Cardiac muscle cell (in vitro differentiated cells and primary cell): ENCODE measurements around the gene SLC9A9. TPM values are rescaled to one million over a fixed set of nuclear protein-coding genes. Genes with fewer than 3 reads are reported as not detected.

Experiments
- DNase-seq, 2 donors: peaks; one replicate each; pipeline versions ENCODE4 v3.0.0 to v3.0.0-alpha.2; 2010 to 2017; ENCODE audit warnings: low read depth in 1 of 2, low spot score in 1 of 2
- H3K27ac ChIP-seq: fragments of 200-600 bp; sonication (generic); 2 replicates; pipeline ENCODE4 v1.5.1; 2016
- H3K27me3 ChIP-seq: fragments of 200-600 bp; sonication (generic); 2 replicates; pipeline ENCODE4 v1.6.0; 2016; ENCODE audit warnings: control low read depth
- H3K36me3 ChIP-seq: fragments of 200-600 bp; sonication (generic); 2 replicates; pipeline ENCODE4 v1.5.1; 2016; ENCODE audit warnings: control low read depth
- H3K4me1 ChIP-seq: fragments of 200-600 bp; sonication (generic); 2 replicates; pipeline ENCODE4 v1.8.1; 2017; ENCODE audit warnings: low read depth, mild to moderate bottlenecking, mixed run types
- H3K4me3 ChIP-seq: fragments of 200-600 bp; sonication (generic); 2 replicates; pipeline ENCODE4 v1.5.1; 2016; ENCODE audit warnings: mild to moderate bottlenecking
- H3K9me3 ChIP-seq: fragments of 200-600 bp; sonication (generic); 2 replicates; pipeline ENCODE4 v1.5.1; 2017; ENCODE audit warnings: low read depth, mild to moderate bottlenecking, control low read depth
- polyA plus RNA-seq: library from polyadenylated mRNA; unstranded; fragments of >200 nt; fragmentation: Nextera tagmentation; extraction: Ambion mirVana; gene quantifications from 2 replicates; pipeline ENCODE4 v1.2.1, GENCODE V29; 2016
- total RNA-seq: library from RNA; depleted of rRNA; stranded (reverse); fragments of >200 nt; gene quantifications from 2 replicates; pipeline ENCODE4 v1.2.3, GENCODE V29; 2016
- TF ChIP-seq, protein P1 (sequence below): IDR thresholded peaks from 2 replicates; pipeline ENCODE4 v1.5.1; 2012; ENCODE audit warnings: low read depth, mild to moderate bottlenecking, low read length

Gene SLC9A9
- total and polyA plus RNA-seq, 2 experiments from 2014 or later = 0.73 to 1.5 TPM

- TF ChIP-seq, protein P1, sequence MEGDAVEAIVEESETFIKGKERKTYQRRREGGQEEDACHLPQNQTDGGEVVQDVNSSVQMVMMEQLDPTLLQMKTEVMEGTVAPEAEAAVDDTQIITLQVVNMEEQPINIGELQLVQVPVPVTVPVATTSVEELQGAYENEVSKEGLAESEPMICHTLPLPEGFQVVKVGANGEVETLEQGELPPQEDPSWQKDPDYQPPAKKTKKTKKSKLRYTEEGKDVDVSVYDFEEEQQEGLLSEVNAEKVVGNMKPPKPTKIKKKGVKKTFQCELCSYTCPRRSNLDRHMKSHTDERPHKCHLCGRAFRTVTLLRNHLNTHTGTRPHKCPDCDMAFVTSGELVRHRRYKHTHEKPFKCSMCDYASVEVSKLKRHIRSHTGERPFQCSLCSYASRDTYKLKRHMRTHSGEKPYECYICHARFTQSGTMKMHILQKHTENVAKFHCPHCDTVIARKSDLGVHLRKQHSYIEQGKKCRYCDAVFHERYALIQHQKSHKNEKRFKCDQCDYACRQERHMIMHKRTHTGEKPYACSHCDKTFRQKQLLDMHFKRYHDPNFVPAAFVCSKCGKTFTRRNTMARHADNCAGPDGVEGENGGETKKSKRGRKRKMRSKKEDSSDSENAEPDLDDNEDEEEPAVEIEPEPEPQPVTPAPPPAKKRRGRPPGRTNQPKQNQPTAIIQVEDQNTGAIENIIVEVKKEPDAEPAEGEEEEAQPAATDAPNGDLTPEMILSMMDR = no peak
- Histone ChIP-seq H3K27ac (no peak overlapping the region), H3K4me3 (no peak overlapping the region), H3K9me3 (no peaks in the 10 kb centered on the region), H3K4me1 (peaks cover 5% of the 10 kb centered on the region), H3K27me3 (no peaks in the 10 kb centered on the region), H3K36me3 (no peaks in the 10 kb centered on the region)
- DNase-seq = peak in 1 of 2 donors; percentile 6
These were observed 621.5 kb downstream of the SLC9A9 start for GRCh38 chr3:143226678-143227291.

DNA sequence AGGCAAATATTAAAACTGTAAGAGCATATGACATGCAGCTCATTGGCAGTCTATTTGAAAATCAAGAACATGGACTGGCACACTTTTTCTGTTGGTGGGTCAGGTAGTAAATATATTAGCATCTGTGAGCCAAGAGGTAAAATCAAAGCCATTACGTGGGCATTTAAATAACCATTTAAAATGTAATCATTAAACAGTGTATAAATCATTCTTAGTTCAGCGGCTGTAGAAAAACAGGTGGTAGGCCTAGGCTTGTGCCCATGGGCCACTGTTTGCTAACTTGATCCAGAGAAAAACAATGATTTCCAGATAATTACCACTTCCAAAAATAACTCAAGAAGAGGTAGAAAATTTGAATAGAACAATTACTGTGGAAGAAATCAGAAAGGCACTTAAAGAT is 623.6 kb downstream of the SLC9A9 start:
- Histone ChIP-seq H3K36me3 (no peaks in the 10 kb centered on the region), H3K27ac (no peak overlapping the region), H3K4me3 (no peak overlapping the region), H3K27me3 (no peaks in the 10 kb centered on the region), H3K9me3 (no peaks in the 10 kb centered on the region), H3K4me1 (peaks cover 5% of the 10 kb centered on the region)
- no peak for DNase-seq
- TF ChIP-seq, protein P1 = no peak

DNA sequence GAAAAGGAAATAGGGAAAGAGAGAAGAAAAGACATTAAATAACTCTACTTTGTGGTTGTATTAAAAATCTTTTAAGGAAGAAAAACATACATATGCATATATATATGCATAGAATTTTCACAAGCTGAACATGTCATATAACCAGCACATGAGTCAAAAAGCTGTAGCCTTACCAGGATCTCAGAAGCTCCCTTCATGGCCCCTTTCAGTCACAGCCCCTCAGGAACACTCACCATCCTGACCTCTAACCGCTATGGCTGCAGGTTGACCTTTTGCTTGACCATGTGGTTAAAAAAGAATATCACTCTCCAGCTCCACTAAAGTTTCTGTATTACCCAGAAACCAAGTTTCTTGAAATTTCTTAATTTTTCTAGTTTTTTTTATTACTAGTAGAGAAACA is 625.3 kb downstream of the SLC9A9 start:
- no peak for DNase-seq
- TF ChIP-seq, protein P1 = no peak
- H3K4me1 ChIP-seq = peaks cover 5% of the 10 kb centered on the region
- H3K9me3 ChIP-seq = no peaks in the 10 kb centered on the region
- H3K27me3 ChIP-seq = no peaks in the 10 kb centered on the region
- H3K27ac ChIP-seq = no peak overlapping the region
- no peak overlapping the region for H3K4me3 ChIP-seq
- no peaks in the 10 kb centered on the region for H3K36me3 ChIP-seq

DNA sequence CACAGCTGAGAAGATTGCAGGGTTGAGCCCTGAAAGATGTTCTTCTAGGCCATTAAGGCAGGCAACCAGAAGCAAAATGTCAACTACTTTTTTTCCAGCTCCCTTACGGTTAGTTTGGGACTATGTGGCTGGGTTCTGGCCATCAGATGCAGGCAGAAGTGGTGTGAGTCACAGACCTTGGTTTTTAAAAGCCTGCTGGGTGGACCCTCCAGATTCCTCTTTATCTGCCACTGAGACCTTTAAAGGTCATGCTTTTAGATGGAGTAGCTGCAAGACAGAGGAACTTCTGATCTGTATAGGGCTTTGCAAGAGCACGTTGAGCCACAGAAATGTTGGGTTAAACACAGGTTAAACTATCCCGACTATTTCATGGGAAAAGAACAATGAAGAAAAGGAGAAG is 625.8 kb downstream of the SLC9A9 start:
- Histone ChIP-seq H3K4me1 (peaks cover 5% of the 10 kb centered on the region), H3K27me3 (no peaks in the 10 kb centered on the region), H3K36me3 (no peaks in the 10 kb centered on the region), H3K27ac (no peak overlapping the region), H3K4me3 (no peak overlapping the region), H3K9me3 (no peaks in the 10 kb centered on the region)
- peak in 1 of 2 donors; percentile 3 for DNase-seq
- TF ChIP-seq, protein P1 = no peak

GRCh38 chr3:143221446-143221845 is 626.8 kb downstream of the SLC9A9 start:
- DNase-seq = no peak
- Histone ChIP-seq H3K4me1 (peaks cover 5% of the 10 kb centered on the region), H3K27me3 (no peaks in the 10 kb centered on the region), H3K4me3 (no peak overlapping the region), H3K27ac (no peak overlapping the region), H3K9me3 (no peaks in the 10 kb centered on the region), H3K36me3 (no peaks in the 10 kb centered on the region)
- TF ChIP-seq, protein P1 = no peak
